ENCODE measurements around the gene ANO7. TPM values are rescaled to one million over a fixed set of nuclear protein-coding genes. Genes with fewer than 3 reads are reported as not detected.
A peak's percentile ranks its signal among the peaks of the same experiment; 100 is the strongest.

The ANO7 gene
- total and polyA plus RNA-seq, 2 of the 13 experiments (the other 11 are each of a cell fraction or from before 2014, with no cell fraction given) = 4.1 to 4.9 TPM

DNA sequence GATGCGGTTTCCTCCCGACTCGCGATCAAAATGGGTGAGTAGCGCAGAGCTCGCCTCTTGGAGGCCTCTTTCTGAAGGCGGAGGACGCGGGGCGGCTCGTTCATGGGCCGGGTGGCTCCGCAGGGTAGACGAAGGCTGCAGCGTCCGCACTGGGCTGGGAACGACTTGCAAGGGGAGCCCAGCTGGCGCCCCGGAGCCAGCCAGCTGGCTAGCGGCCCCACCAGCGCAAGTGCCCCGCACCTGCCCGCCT is 38.9 kb upstream of the ANO7 start (continued):
- no peak for TF ChIP-seq ZNF431 (CRISPR knock-in tag; IDR thresholded peaks at IDR 0.05; ENCODE audit: borderline replicate concordance, low read depth)
- no peak for TF ChIP-seq ZNF746 (CRISPR knock-in tag; IDR thresholded peaks at IDR 0.05)
- TF ChIP-seq FOXK1 (CRISPR knock-in tag; IDR thresholded peaks at IDR 0.05; ENCODE audit: borderline replicate concordance, low read depth) = no peak
- TF ChIP-seq PCBP1 (IDR thresholded peaks at IDR 0.05; ENCODE audit: borderline replicate concordance, low read depth, low read length) = no peak
- TF ChIP-seq ZNF367 (CRISPR knock-in tag; IDR thresholded peaks at IDR 0.05; ENCODE audit: borderline replicate concordance) = 0 out of 2 replicates have a peak, but pooled peaks have one; percentile 63
- no peak for TF ChIP-seq ZNF557 (CRISPR knock-in tag; IDR thresholded peaks at IDR 0.05)
- no peak for TF ChIP-seq BRCA1 (CRISPR knock-in tag; IDR thresholded peaks at IDR 0.05)
- TF ChIP-seq ZNF75D (CRISPR knock-in tag; IDR thresholded peaks at IDR 0.05; ENCODE audit: borderline replicate concordance) = no peak
- no peak for TF ChIP-seq ZNF251 (CRISPR knock-in tag; IDR thresholded peaks at IDR 0.05)
- TF ChIP-seq MBD4 (IDR thresholded peaks at IDR 0.05; ENCODE audit: borderline replicate concordance, low read length) = no peak
- no peak; the same call in 1 of the 2 replicates for TF ChIP-seq ZNF776 (CRISPR knock-in tag; IDR thresholded peaks at IDR 0.05)
- TF ChIP-seq ZNF446 (CRISPR knock-in tag; IDR thresholded peaks at IDR 0.05) = no peak
- TF ChIP-seq MEIS1 (CRISPR knock-in tag; IDR thresholded peaks at IDR 0.05; ENCODE audit: borderline replicate concordance) = 0 out of 2 replicates have a peak, but pooled peaks have one; percentile 11
- TF ChIP-seq, protein P1, sequence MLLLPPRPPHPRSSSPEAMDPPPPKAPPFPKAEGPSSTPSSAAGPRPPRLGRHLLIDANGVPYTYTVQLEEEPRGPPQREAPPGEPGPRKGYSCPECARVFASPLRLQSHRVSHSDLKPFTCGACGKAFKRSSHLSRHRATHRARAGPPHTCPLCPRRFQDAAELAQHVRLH (CRISPR knock-in tag; IDR thresholded peaks at IDR 0.05; ENCODE audit: borderline replicate concordance, low read depth) = 0 out of 2 replicates have a peak, but pooled peaks have one; percentile 16
- no peak for TF ChIP-seq FUBP1 (CRISPR knock-in tag; IDR thresholded peaks at IDR 0.05; ENCODE audit: borderline replicate concordance)
- TF ChIP-seq, protein P2, sequence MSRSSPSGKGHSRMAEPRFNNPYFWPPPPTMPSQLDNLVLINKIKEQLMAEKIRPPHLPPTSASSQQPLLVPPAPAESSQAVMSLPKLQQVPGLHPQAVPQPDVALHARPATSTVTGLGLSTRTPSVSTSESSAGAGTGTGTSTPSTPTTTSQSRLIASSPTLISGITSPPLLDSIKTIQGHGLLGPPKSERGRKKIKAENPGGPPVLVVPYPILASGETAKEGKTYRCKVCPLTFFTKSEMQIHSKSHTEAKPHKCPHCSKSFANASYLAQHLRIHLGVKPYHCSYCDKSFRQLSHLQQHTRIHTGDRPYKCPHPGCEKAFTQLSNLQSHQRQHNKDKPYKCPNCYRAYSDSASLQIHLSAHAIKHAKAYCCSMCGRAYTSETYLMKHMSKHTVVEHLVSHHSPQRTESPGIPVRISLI (CRISPR knock-in tag; IDR thresholded peaks at IDR 0.05; ENCODE audit: borderline replicate concordance) = 0 out of 2 replicates have a peak, but pooled peaks have one; percentile 22
- TF ChIP-seq MAX (IDR thresholded peaks at IDR 0.05) = no peak
- TF ChIP-seq HOXA7 (CRISPR knock-in tag; IDR thresholded peaks at IDR 0.05) = no peak
- no peak for TF ChIP-seq UBTF (CRISPR knock-in tag; IDR thresholded peaks at IDR 0.05)
- no peak for TF ChIP-seq POLR2G (IDR thresholded peaks at IDR 0.05; ENCODE audit: low read depth, low read length)
- no peak for TF ChIP-seq TOE1 (CRISPR knock-in tag; IDR thresholded peaks at IDR 0.05)
- no peak for TF ChIP-seq ZNF615 (CRISPR knock-in tag; IDR thresholded peaks at IDR 0.05; ENCODE audit: borderline replicate concordance)
- TF ChIP-seq REXO4 (CRISPR knock-in tag; IDR thresholded peaks at IDR 0.05; ENCODE audit: borderline replicate concordance) = no peak
- TF ChIP-seq ZNF547 (CRISPR knock-in tag; IDR thresholded peaks at IDR 0.05) = no peak
- no peak; the same call in 1 of the 2 replicates for TF ChIP-seq MTA1 (CRISPR knock-in tag; IDR thresholded peaks at IDR 0.05; ENCODE audit: borderline replicate concordance)
